ENCODE data around the gene ZNF19.

ZNF19 gene

DNA sequence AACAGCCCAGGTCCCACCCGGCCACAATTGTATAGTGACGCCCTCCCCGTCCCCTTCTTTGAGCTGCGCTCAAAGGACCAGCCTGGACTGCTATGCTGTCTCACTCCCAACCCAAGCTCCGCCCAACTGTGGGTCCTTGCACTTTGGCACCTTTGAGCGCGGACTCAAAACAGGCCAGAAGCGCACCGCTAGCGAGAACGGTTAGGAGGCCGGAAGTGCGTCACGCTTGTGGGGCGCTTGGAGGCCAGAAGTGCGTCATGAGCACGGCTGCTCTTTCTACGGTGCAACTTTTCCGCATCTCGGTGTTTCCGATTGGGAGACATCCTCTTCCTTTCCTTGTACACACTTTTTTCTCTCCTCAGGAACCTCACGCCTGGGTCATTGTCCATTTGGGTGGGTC, at the start of gene ZNF19:
TSS of gene ZNF19 (minus strand) at position 203 of the 400 bp plus-strand sequence. CDS start 7,210 bp downstream, outside the sequence.
- no peak for TF ChIP-seq ZFX (IDR thresholded peaks at IDR 0.05; ENCODE audit: borderline replicate concordance)
- TF ChIP-seq, protein P1, sequence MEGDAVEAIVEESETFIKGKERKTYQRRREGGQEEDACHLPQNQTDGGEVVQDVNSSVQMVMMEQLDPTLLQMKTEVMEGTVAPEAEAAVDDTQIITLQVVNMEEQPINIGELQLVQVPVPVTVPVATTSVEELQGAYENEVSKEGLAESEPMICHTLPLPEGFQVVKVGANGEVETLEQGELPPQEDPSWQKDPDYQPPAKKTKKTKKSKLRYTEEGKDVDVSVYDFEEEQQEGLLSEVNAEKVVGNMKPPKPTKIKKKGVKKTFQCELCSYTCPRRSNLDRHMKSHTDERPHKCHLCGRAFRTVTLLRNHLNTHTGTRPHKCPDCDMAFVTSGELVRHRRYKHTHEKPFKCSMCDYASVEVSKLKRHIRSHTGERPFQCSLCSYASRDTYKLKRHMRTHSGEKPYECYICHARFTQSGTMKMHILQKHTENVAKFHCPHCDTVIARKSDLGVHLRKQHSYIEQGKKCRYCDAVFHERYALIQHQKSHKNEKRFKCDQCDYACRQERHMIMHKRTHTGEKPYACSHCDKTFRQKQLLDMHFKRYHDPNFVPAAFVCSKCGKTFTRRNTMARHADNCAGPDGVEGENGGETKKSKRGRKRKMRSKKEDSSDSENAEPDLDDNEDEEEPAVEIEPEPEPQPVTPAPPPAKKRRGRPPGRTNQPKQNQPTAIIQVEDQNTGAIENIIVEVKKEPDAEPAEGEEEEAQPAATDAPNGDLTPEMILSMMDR (IDR thresholded peaks at IDR 0.05) = no peak
- H3K27ac ChIP-seq = no peak within 1 kb of the TSS

DNA sequence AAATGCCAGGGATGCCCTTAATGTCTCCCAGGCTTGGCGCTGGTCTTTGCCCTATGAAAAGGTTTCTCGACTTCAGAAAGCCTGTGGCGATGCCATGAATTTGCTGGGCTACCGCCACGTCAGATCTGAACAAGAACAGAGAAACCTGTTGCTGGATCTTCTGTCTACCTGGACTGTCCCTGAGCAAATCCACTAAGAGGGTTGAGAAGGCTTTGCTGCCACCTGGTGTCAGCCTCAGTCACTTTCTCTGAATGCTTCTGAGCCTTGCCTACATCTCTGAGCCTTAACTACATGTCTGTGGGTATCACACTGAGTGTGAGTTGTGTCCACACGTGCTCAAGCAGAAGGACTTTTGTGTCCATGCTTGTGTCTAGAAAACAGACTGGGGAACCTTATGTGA, 48.5 kb upstream of the ZNF19 start:
- H3K27ac ChIP-seq = no peak overlapping the region
- TF ChIP-seq, protein P1 (IDR thresholded peaks at IDR 0.05) = peak; percentile 73
- TF ChIP-seq ZFX (IDR thresholded peaks at IDR 0.05; ENCODE audit: borderline replicate concordance) = no peak

DNA sequence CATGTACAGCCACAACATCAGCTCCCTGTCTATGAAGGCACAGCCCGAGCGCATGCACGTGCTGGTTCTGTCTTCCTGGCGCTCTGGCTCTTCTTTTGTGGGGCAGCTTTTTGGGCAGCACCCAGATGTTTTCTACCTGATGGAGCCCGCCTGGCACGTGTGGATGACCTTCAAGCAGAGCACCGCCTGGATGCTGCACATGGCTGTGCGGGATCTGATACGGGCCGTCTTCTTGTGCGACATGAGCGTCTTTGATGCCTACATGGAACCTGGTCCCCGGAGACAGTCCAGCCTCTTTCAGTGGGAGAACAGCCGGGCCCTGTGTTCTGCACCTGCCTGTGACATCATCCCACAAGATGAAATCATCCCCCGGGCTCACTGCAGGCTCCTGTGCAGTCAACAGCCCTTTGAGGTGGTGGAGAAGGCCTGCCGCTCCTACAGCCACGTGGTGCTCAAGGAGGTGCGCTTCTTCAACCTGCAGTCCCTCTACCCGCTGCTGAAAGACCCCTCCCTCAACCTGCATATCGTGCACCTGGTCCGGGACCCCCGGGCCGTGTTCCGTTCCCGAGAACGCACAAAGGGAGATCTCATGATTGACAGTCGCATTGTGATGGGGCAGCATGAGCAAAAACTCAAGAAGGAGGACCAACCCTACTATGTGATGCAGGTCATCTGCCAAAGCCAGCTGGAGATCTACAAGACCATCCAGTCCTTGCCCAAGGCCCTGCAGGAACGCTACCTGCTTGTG, 47.8 kb upstream of the ZNF19 start:
- TF ChIP-seq, protein P1 (IDR thresholded peaks at IDR 0.05) = no peak
- no peak for TF ChIP-seq ZFX (IDR thresholded peaks at IDR 0.05; ENCODE audit: borderline replicate concordance)
- H3K27ac ChIP-seq = no peak overlapping the region

DNA sequence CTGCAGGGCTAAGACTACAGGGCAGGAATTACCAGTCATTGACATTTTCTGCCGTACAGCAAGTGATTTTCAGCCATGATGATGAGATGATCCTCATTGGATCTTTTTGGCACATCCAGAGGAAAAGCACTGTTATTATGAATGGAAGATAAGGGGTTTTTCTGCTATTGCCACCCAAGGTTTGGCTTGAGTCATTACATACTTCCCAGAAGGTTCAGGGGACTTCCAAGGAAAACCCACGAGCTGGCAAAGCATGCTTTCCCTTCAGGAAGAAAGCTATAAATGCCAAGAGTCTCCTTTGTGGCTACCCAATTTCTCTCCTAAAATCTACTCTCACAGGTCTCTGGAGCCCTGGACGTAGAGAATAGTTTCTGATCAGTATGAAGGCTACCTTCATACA, 43.2 kb upstream of the ZNF19 start:
- TF ChIP-seq, protein P1 (IDR thresholded peaks at IDR 0.05) = no peak
- TF ChIP-seq ZFX (IDR thresholded peaks at IDR 0.05; ENCODE audit: borderline replicate concordance) = no peak
- no peak overlapping the region for H3K27ac ChIP-seq

DNA sequence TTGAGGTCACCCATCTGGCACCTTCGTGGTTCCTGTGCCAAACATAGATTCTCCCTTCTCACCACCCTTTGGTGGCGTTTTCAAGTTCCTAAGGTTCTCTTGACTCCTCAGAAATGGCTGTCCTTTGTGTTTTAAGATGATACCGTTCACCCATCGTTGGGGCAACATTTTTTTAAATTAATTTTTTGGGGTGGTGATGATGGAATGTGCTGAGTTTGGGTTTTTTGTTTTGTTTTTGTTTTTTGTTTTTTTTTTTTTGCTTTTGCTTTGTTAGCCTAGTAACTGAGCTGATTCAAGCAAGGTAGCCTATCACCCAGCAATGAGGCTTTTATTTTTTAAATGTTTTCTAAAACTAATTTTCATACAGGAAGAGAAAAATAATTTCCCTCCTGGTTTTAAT, 39.7 kb upstream of the ZNF19 start:
- TF ChIP-seq, protein P1 (IDR thresholded peaks at IDR 0.05) = no peak
- TF ChIP-seq ZFX (IDR thresholded peaks at IDR 0.05; ENCODE audit: borderline replicate concordance) = no peak
- no peak overlapping the region for H3K27ac ChIP-seq

DNA sequence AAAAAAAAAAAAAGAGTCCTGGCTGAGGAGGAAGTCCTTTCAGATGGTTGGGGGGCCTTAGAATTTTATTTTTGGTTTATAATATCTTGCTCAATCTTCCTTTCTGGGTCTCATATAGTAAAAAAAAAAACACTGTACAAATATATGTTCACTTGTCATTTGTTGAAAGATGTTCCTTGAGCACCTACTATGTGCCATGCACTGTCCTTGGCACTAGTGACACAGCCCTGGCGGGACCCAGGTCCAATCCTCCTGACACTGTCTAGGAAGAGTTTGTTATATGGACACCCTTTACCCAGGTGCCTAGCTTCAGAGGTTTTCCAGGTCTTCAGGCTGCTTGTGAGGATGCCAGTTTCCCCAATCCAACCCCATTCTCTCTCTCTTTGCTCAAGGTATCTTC, 39.1 kb upstream of the ZNF19 start:
- H3K27ac ChIP-seq = no peak overlapping the region
- TF ChIP-seq, protein P1 (IDR thresholded peaks at IDR 0.05) = no peak

DNA sequence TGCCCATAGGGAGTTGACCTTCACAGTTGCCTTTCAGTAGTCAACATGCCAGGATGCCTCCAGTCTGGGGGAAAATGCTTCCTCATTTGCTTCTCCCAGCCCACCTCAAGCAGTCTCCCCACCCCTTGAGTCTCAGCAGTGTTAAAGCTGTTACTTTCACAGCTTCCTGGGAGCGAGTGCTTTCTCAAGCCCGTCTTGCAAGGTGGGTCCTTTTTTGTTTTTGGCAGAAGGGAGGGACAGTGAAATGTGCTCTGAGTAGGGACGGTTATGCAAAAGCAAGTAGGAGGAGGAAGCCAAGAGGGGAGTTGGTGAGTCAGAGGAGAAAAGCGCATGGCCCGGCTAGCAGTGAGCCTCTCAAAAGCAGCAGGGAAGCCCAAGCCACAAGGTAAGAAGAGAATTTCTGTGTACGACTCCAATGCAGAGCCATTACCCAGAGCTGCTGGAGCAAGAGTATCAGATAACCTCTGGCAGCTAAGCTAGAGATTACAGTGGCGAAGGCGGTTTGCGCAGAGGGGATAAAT, 37.0 kb upstream of the ZNF19 start, which contains the start of gene CHST4:
TSS of gene CHST4 (plus strand) at position 316 of the 521 bp plus-strand sequence. CDS start 10,252 bp downstream, outside the sequence.
- H3K27ac ChIP-seq = no peak within 1 kb of the TSS
- no peak for TF ChIP-seq ZFX (IDR thresholded peaks at IDR 0.05; ENCODE audit: borderline replicate concordance)
- TF ChIP-seq, protein P1 (IDR thresholded peaks at IDR 0.05) = no peak

Data from 22Rv1 (cell line).